Activated CD8-positive, alpha-beta memory T cell treated with anti-CD3 and anti-CD28 coated beads for 4 hours (primary cell): Measurements from ENCODE around the gene FLNB.

Experiments
- DNase-seq, 2 donors: peaks; one replicate each; pipeline ENCODE4 v3.0.0-alpha.2; 2020; ENCODE audit warnings: low read depth in 2 of 2

Gene FLNB

GRCh38 chr3:58074997-58075396 is 66.8 kb downstream of the FLNB start:
- no peak for DNase-seq

GRCh38 chr3:58077596-58078285 is 69.5 kb downstream of the FLNB start:
- DNase-seq = no peak

- DNase-seq = no peak
These were observed 70.4 kb downstream of the FLNB start for GRCh38 chr3:58078610-58079009.

- no peak for DNase-seq
These were observed 71.6 kb downstream of the FLNB start for GRCh38 chr3:58079773-58080172.

- no peak for DNase-seq
These were observed 73.8 kb downstream of the FLNB start for GRCh38 chr3:58082047-58082446.

- DNase-seq = no peak
These were observed 75.9 kb downstream of the FLNB start for GRCh38 chr3:58084166-58084565.

GRCh38 chr3:58084788-58085543 is 76.7 kb downstream of the FLNB start:
- DNase-seq = no peak

- no peak for DNase-seq
These were observed 77.4 kb downstream of the FLNB start for GRCh38 chr3:58085616-58086015.

GRCh38 chr3:58088501-58088900 is 80.3 kb downstream of the FLNB start:
- DNase-seq = no peak

GRCh38 chr3:58090351-58090750 is 82.1 kb downstream of the FLNB start:
- no peak for DNase-seq

- DNase-seq = no peak
These were observed 84.3 kb downstream of the FLNB start for GRCh38 chr3:58092521-58092920.

GRCh38 chr3:58093574-58094195 is 85.5 kb downstream of the FLNB start:
- no peak for DNase-seq

- no peak for DNase-seq
These were observed 86.4 kb downstream of the FLNB start for GRCh38 chr3:58094657-58095056.

GRCh38 chr3:58095603-58096138 is 87.4 kb downstream of the FLNB start:
- no peak for DNase-seq

GRCh38 chr3:58098531-58098930 is 90.3 kb downstream of the FLNB start:
- DNase-seq = no peak

- no peak for DNase-seq
These were observed 91.6 kb downstream of the FLNB start for GRCh38 chr3:58099865-58100264.

- no peak for DNase-seq
These were observed 93.5 kb downstream of the FLNB start for GRCh38 chr3:58101499-58102389.

GRCh38 chr3:58102390-58102750 is 94.1 kb downstream of the FLNB start:
- DNase-seq = no peak

- no peak for DNase-seq
These were observed 94.8 kb downstream of the FLNB start for GRCh38 chr3:58102976-58103451.

- DNase-seq = no peak
These were observed 95.9 kb downstream of the FLNB start for GRCh38 chr3:58104151-58104550.

GRCh38 chr3:58104712-58105111 is 96.5 kb downstream of the FLNB start:
- DNase-seq = no peak

- no peak for DNase-seq
These were observed 97.0 kb downstream of the FLNB start for GRCh38 chr3:58105196-58105595.
